GM12873 (cell line): Measurements from ENCODE around the gene ZDHHC12.

Experiments used
- CTCF ChIP-seq: IDR thresholded peaks from 2 replicates; pipeline ENCODE4 v1.5.1; 2012; ENCODE audit warnings: low read depth, mild to moderate bottlenecking, moderate library complexity, low read length, control low read depth; ENCODE audit not compliant: insufficient read depth; ENCODE audit errors: missing control alignments

Gene ZDHHC12

GRCh38 chr9:128689820-128690683, 33.9 kb downstream of the ZDHHC12 start:
- TF ChIP-seq CTCF, result no peak

GRCh38 chr9:128689293-128689774, 34.6 kb downstream of the ZDHHC12 start:
- TF ChIP-seq CTCF, result no peak

- TF ChIP-seq CTCF, result no peak
These were observed 35.2 kb downstream of the ZDHHC12 start, which contains the start of gene SET for GRCh38 chr9:128688501-128689292. Gene SET (plus strand): TSS chr9:128689222. CDS start chr9:128689583, 361 bp downstream.

GRCh38 chr9:128687453-128687852, 36.5 kb downstream of the ZDHHC12 start:
- TF ChIP-seq CTCF, result no peak

GRCh38 chr9:128685636-128686489, 38.1 kb downstream of the ZDHHC12 start:
- no peak for TF ChIP-seq CTCF

GRCh38 chr9:128684325-128685199, 39.4 kb downstream of the ZDHHC12 start:
- TF ChIP-seq CTCF, result no peak
